NCI-H2196 treated with DMSO at 0.1 percent for 48 hours (cell line): ENCODE data around the gene MTMR11.
A peak's percentile ranks its signal among the peaks of the same experiment; 100 is the strongest.

Experiments used
- DNase-seq: peaks from one replicate; lab custom pipeline; 2025; ENCODE audit not compliant: unreplicated experiment; lab: John Stamatoyannopoulos, UW

Gene MTMR11

DNA sequence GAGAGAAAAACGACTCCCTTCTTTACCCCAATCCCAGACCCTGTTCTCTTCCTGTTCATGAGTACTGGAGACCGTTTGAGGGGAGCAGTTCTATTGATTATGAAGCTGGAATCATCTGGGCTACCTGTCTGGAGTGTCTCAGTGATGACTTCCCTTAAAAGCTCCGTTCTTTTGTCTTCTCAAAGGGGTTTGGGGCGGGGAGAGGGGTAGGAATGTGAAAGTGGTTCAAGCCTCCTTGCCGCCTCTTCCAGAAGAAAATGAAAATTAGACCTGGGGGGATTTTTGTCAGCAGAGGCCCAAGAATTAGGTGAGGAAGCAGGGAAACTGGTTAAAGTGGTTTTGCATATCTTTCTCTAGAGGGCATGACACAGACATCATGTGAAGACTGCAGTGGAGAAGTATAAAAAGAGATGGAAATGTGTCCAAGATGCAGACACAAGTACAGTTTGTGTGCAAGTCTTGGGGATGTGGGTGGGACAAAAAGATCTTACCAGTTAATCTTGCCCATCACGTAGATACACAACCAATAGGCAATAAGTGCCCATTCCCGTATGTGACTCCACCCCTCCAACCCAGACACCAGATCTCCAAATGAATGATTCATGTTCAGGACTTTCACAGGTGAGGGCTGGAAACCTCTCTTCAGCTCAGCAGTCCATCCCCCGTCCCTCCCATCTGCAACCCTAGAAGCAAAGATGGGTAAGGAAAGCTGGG, 470 bp upstream of the MTMR11 start:
- DNase-seq: no peak

DNA sequence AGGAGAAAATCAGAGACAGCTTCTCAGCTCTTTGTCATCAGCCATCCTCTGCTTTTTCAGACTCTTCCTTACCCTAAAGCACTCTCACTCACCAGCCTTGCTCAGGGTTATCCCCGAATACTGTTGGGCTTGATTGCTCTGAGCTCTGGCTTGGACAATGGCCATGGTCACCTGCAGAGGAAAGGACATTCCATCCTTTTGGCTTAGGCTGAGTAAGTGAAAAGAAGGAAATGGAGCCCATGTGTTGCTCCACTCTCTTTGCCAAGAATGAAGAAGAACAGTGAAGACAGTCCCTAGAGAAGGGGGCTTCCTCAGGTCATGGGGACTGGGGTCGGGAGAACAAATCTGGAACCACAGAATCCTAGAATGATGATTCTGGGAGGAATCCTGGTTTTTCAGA, 2.3 kb downstream of the MTMR11 start:
- no peak for DNase-seq

DNA sequence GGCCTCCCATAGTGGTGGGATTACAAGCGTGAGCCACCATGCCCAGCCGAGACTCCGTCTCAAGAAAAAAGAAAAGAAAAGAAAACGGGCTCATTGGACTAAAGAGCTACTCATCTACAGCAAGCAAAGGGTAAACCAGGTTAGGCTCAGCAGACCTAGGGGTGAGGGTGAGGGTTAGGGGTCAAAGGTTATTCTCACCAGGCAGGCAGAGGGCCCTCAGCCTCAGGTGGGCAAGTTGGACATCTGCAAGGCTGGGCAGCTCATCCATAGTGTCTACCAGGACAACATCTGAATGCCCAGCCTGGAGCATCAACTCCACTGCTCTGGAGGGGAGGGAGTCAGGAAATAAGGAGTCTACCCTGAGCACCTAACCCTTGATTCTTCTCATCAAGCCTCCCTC, 3.5 kb downstream of the MTMR11 start:
- DNase-seq: no peak

DNA sequence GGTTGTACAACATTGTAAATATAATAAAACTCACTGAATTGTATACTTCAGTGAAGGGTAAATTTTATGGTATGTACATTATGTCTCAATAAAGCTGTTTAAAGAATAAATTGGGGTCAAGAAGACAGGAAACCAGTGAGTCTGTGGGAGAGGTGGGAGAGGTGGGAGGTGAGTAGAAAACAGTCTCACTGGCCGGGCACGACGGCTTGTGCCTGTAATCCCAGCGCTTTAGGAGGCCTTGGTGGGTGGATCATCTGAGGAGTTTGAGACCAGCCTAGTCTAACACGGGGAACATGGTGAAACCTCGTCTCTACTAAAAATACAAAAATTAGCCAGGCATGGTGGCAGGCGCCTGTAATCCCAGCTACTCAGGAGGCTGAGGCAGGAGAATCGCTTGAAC, 4.2 kb downstream of the MTMR11 start:
- no peak for DNase-seq

DNA sequence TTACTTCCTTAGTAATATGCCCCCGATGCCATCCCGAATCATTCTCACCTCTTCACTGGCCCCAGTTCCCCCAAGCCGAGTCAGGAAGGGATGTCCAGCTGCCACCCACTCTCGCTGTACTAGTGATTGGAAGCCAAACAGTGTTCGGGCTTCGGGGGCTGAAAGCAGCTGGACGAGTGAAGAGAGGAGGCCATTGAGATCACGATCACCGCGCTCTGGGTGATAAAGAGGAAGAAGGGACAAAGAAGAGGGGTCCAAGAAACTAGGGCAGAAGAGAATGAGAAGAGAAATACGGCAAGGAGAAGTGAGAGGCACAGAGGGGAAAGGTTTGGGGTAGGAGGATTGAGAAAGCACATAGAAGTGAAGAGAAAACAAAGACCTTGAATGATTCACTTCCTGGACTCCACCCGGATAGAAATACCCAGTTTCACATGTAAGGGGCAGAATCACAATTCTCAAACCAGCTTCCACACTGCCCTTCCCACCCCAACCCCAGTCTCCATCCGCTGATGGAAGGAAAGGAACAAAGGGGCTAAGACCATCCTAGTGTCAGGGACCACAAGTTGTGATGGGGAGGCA, 5.4 kb downstream of the MTMR11 start:
- no peak for DNase-seq

DNA sequence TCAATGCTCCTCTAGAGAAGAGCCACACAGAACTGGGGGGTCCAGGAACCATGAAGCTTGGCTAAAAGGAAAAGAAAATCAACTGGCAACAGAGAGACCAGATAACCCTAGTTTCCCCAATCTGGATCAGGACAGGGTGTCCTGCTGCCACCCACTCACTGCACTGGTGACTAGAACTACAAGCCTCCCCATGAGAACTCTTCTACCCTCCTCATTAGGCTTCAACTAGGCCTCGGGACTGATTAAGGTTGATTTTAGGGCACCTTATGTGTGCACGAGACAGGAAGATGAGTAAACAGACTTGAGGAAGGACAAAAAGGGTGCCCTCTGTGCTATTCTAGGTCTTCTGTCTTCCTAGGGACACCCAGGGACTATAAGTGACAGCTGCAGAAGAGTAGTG, 6.8 kb downstream of the MTMR11 start:
- DNase-seq: no peak

DNA sequence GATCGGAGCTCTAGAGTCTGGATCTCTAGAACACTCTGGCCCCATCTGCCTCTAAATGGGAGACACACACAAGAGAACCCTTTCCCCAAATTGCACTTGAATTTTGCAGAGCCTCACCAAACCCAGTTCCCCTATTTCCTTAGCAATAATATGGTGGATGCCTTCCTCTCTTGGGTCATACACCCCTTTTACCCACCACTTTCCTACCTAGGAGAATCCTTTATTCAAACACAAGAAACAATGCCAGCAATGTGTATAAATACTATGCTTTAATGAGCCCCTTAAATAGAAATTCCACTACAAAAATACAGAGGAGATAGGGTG, 8.3 kb downstream of the MTMR11 start:
- DNase-seq: no peak

DNA sequence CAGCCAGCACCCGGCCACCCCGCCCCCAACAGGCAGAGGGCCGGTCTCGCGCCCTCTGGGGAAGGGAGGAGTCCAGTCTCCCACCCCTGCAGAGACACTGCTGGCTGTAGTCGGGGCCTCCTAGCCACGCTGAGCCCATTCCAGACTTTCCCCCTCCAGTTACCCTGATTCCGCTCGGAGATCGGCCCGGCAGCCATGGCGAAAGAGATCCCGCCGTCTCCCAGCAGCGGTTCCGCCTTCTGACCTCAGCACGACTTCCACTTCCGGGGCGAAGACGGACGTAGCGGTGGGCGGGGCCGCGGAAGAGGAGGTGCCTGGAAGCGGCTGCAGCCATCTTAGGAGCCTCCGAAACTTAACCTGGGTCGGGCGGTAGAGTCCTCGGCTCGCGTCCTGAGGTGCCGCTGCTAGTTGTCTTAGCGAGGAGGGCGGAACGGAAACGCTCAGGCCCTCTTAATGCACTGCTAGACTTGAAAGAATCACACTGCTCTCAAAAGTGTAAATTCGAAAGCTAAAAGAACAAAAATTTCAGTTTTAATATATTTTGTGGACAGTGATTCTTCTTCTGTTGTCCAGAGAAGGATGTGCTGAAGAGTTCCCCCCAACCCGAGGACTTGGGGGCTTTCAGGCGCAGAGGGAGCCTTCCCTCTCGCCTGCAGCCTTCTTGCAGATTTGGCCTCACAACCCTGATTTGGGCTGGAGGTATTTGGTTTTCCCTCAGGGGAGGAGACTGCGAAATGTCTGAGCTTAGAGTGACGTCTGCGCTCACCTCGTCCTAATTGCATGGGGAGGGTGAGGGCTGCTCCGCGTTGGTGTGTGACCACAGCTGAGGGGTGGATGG, 8.9 kb downstream of the MTMR11 start, which contains the start of gene SF3B4:
Gene SF3B4, minus strand, starts transcription at position 241 of the 838 bp plus-strand sequence. Its CDS starts 44 bp downstream, at position 197.
- peak; percentile 94 for DNase-seq

DNA sequence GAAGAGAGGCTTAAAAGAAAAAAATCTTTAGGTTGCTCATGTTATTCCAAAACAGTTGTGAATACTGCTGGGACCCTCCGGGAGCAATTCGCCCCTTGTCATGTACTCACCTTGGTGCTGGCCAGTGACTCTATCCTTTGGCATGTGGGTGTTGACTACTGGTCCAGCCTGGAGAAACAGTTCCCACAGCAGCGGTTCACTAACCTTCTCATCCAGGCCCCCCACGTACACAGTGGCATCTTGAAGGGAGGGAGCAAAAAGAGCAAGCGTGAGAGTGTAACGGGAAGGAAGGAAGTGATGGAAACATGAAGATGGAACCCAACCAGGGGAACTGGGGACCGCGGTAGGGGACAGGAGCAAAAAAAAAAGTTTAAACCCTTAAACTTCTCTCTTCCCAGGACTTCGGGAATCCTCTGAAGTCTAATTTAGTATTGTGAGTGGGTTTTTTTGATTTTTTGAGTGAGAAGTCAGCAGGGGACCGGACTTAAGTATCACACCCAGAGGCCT, 9.6 kb downstream of the MTMR11 start:
- DNase-seq: no peak

DNA sequence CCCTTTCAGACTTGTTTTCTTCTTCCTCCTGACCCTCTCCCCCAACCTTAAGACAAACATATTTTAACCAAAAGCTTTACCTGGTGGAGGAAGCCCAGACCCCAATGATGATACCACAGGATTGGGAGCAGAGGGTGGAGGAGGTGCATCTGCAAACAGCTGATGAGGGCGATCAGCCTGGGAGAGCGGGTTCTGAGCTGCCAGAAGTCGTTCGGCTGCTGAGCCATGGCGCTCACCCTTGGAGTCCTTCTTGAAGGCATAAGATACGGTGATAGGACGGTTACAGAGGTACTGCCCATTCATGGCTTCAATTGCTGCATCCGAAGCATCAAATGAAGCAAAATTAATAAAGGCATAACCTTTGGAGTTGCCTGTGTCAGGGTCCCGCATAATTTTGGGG, 10.4 kb downstream of the MTMR11 start:
- DNase-seq: no peak

DNA sequence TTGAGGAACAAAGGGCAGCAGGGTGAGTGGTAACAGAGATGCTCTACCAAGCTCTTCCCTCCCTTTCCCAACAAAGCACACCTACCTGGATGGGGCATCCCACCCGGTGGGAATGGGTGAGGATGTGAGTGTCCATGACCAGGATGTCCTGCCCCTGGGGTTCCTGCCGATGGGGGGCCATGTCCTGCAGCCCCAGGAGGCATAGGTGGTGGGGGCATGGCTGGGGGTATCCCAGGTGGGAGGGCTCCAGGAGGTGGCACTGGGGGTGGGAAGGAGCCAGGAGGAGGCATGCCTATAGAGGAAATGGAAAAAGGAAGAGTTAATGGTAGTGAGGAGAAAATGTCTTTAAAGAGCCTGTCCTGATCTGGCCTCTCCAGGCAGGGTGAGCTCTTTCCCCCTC, 10.9 kb downstream of the MTMR11 start:
- DNase-seq: no peak

DNA sequence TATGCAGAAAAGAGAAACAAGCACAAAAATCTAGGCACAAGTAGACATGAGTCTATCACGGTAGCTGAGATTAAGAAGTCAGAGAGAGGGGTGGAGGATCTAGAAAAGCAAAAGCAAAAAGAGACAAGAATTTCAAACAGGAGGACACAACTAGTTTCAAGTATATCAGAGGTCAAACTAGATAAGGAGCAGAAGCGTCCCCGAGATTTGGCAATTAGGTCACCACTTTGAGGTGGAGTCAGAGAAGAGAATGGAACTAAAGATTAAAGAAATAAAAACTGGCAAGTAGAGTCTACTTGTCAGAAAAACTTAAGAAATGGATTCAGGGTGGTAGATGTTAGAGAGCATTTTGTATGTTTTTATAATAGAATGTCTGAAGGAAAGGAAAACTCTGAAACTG, 11.3 kb downstream of the MTMR11 start:
- DNase-seq: no peak

DNA sequence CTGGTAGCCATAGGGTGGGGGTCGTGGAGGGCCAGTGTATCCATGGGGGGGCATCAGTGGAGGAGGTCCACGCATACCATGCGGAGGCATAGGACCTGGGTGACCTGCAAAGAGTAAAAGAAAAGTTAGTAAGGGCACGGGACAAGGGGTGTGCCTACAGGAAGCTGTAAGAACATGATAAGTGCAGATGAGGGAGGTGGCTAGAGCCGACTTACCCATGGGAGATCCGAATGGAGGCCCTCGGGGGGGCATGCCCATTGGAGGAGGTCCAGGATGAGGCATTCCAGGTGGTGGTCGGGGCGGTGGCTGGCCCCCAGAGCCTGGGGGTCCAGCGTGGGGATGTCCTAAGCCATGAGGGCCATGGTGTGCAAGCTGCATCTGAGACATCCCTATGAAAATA, 13.1 kb downstream of the MTMR11 start:
- no peak for DNase-seq

DNA sequence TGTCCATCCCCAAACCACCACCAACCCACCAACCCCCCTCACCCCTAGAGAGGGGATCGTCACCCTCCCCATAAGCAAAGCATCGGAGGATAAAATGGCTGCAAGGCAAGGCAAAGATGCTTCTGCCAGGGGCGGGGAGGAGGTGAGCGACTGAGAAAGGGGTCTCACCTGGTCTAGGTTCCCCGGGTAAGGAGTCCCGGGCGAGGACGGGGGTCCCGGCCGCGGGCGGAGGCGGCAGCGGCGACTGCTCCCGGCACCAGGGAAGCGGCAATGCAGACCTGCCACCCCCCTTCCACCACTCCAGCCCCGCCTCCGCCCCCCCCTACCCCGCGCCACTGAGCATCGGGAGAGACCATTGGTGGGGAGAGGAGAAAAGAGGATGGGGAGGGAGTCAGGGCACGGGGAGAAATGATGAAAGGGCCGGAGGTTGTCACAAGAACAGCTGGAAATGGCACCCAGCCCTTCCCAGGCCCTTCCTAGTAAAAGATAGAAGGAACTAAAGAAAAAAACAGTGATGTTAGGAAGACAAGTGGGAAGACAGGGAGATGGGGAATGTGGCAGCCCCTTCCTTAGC, 19.0 kb downstream of the MTMR11 start, which contains the start of gene SV2A:
Gene SV2A, minus strand, starts transcription at position 274 of the 574 bp plus-strand sequence. CDS start 4,004 bp downstream, outside the sequence.
- peak; percentile 79 for DNase-seq

DNA sequence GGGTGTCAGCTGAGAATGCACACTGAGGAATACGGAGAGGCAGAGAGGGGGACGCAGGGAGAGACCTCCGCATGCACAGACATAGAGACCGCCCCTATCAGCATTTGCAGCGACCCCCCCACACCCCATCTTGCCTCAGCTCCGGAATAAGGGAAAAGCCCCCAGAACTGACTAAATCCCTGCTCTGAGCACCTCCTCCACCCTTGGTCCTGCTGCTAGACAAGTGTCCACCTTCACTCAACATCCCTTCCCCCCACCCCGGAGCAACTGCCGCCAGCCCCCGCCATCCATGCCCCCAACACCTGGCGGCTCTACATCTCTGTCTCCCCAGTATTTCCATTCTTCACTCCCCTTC, 19.8 kb downstream of the MTMR11 start:
- no peak for DNase-seq

DNA sequence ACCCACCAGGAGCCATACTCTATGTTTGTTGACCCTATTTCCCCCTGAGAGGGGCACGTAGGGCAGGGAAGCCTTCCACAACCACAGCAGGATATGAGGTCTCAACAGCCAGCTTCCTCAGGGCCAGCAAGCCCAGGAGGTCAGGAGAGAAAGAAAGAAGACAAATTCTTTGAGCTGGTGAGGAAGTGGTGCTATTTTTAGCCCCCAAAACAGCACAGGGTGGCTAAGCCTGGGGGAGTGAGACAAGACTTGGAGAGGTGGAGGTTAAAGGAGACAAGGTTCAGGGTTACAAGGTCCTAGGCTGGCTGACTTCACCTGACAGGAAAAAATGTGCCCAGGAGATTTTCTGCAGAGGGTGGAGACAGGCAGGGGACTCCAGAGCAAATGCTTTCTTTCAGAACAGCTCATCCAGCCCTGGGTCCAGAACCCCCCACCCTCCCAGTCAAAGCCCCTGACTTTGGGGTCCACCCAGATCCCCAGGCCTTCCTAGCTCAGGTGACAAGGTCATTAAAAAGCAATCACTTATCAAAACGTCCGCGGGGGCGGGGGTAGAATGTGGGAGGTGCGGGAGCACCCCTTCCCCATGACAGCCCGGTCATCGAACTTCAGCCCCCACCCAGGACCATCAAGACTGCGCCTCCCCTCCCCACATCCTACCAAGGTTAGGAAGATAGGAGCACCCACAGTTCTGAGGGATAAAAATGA, 20.3 kb downstream of the MTMR11 start:
- DNase-seq: no peak

DNA sequence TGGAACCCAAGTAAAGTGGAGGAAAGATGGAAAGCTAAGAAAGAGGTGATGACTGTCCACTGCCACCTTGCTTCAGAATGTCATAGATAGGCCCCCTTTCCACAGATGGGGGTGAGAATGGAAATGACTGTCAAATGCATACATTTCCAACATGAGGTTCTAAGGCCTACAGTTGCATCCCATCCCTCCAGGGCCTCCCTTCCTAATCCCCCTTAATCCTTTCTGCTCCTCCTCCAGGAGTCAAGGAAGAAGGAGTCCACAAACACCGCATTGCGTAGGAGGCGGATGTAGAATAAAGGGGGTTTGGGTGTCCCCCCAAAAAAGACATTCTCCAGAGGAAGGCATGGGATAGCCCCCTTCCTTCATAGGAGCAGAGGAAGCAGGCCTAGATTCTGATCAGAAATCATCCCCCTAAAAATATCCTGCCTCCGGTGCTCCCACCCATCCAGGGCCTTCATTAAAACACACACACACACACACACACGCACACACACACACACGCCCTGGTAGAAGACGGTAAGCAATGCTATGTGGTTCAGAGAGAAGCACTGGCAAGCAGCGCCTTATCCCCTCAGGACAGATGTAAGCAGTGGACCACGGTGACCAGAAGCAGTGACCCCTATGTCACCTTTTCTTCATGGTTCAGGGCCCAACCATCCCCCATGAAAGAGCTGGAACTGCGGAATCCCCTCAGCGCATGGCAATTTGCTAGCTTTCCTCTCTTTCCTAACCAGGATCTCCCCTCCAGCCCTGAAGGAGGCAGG, 21.1 kb downstream of the MTMR11 start:
- DNase-seq: no peak

DNA sequence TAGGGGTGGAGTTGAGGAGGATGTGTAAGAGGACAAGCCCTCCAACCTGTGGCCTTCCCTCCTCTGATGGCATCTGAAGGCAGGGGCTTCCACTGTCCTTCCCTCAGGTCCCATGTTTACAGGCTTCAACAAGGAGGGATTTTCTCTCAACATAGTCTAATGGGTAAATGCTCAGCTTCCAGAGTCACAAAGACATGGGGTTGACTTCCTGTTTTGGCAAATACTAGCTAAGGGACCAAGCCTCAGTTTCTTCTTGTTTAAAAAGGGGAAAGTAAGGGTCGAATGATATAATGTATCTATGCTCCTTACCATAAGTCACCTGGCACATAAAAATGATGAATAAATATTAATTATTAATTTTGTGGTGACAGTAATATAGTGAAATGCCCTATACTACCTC, 22.1 kb downstream of the MTMR11 start:
- DNase-seq: no peak

DNA sequence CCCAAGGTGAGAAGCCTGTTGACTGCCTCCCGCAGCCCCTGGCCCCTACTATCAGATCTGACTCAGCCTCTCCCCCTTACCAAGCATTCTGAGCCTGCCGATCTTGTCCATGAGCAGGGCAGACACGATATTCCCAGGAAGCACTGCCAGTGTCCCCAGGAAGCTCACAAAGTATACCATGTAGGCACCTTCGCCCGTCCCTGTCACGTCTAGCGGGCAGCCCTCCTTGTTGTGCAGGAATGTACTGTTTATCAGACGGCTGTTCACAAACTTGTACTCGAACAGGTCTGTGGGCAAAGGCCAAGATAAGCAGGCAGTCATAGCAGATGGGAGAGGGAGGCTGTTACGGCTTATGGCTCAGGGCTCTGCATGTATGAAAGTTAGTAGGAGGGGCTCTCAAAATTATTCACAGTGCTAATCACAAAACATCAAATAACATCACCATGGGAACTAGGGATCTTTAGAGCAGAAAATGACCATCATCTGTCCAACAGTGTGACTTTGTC, 30.1 kb downstream of the MTMR11 start:
- DNase-seq: no peak

DNA sequence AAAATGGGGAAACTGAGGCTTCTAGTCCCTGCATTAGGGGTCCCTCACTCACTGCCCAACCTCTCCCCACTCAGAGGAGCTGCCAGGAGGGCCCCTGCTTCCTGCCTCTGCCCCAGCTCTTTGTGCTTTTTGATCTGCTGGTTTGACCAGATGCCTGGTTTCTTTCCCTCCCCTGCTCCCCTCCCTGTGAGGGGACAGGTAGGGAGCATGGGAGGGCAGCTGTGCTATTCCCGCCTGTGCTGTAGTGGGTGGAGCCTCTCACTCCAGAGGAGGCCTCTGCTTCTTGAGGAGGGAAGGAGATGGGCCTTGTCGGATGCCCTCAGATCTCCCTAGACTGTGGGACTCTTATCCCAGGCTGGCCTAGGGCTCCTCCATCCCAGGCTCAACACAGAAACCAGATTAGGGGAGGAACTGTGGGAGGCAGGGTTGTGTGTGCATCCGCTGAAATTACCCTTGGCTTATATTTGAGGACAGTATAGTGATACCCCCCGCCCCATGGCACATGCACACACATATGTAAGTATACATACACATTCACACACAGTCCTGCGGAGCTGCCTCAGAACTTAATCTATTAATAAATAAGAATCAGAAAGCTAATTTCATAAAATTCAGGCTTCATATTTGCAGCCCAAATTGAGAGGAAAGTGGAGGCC, 32.7 kb downstream of the MTMR11 start:
- no peak for DNase-seq
